GM12878 (cell line): Measurements from ENCODE around the gene AMY2B. TPM values are rescaled to one million over a fixed set of nuclear protein-coding genes. Genes with fewer than 3 reads are reported as not detected.
A peak's percentile ranks its signal among the peaks of the same experiment; 100 is the strongest.

Source experiments
- ATAC-seq: fragments of 200-7000 bp; cut with Tn5 transposase; 3 replicates; pipeline ENCODE4 v1.9.1; 2020; ENCODE audit warnings: mild to moderate bottlenecking, moderate library complexity
- BruUV-seq: library from RNA; stranded (reverse); fragments of 400-500 nt; replicated peaks from 2 replicates; lab custom pipeline; 2021; lab: Mats Ljungman, UMichigan
- CTCF ChIA-PET: fragments of 300-600 bp; sonication (Branson Sonifier 250); formaldehyde crosslinking; extraction: SDS; loops from one replicate; lab custom pipeline; 2021; ENCODE audit warnings: inconsistent platforms; lab: Yijun Ruan, JAX
- POLR2A ChIA-PET: fragments of 350-600 bp; formaldehyde crosslinking; extraction: SDS; loops from one replicate; lab custom pipeline; 2021; ENCODE audit warnings: inconsistent platforms; lab: Charles Lee
- RAD21 ChIA-PET: fragments of 300-600 bp; sonication (Branson Sonifier 250); formaldehyde crosslinking; loops from one replicate; lab custom pipeline; 2023; ENCODE audit warnings: antibody characterized with exemption; ENCODE audit not compliant: unreplicated experiment; lab: Charles Lee
- SMC1A ChIA-PET: fragments of 300-600 bp; sonication (Branson Sonifier 250); formaldehyde crosslinking; loops from one replicate; lab custom pipeline; 2023; ENCODE audit not compliant: unreplicated experiment, uncharacterized antibody; lab: Charles Lee
- DNase-seq: peaks from one replicate; pipeline ENCODE4 v3.0.0-alpha.2; 2011; ENCODE audit warnings: low read depth, low spot score
- FAIRE-seq: peaks from 3 replicates; lab custom pipeline; 2011; peaks lifted over from hg19 to GRCh38; lab: Jason Lieb, UNC
- H2AFZ ChIP-seq: 2 replicates; pipeline ENCODE4 v1.6.0; 2011; ENCODE audit warnings: low read depth, low read length, control low read depth; ENCODE audit not compliant: control insufficient read depth
- H3K27ac ChIP-seq: 2 replicates; pipeline ENCODE4 v1.5.1; 2011; ENCODE audit warnings: control low read depth; ENCODE audit not compliant: control insufficient read depth, insufficient read depth
- H3K27me3 ChIP-seq, 2 experiments: replicated peaks in 1 of 2; 2 replicates each; pipeline versions ENCODE4 v1.6.0 to v1.6.1; 2011; ENCODE audit warnings: low read length in 1 of 2; ENCODE audit not compliant: control insufficient read depth in 2 of 2, insufficient read depth in 2 of 2
- H3K36me3 ChIP-seq, 2 experiments: 2 replicates each; pipeline ENCODE4 v1.5.1; 2011; ENCODE audit warnings: low read length in 1 of 2; ENCODE audit not compliant: control insufficient read depth in 2 of 2, insufficient read depth in 2 of 2
- H3K4me1 ChIP-seq: 2 replicates; pipeline ENCODE4 v1.6.1; 2011; ENCODE audit warnings: mild to moderate bottlenecking, low read length, moderate library complexity, mixed read lengths; ENCODE audit not compliant: control insufficient read depth, insufficient read depth
- H3K4me2 ChIP-seq: 2 replicates; pipeline ENCODE4 v1.6.0; 2011; ENCODE audit warnings: control low read depth; ENCODE audit not compliant: control insufficient read depth, insufficient read depth
- H3K4me3 ChIP-seq: fragments of 200-600 bp; sonication (generic); 2 replicates; pipeline ENCODE4 v1.5.1; 2016
- H3K79me2 ChIP-seq: 2 replicates; pipeline ENCODE4 v1.6.0; 2011; ENCODE audit warnings: low read length; ENCODE audit not compliant: control insufficient read depth, insufficient read depth
- H3K9ac ChIP-seq: 2 replicates; pipeline ENCODE4 v1.8.0; 2011; ENCODE audit warnings: low read length, control low read depth, mixed read lengths; ENCODE audit not compliant: control insufficient read depth, insufficient read depth
- H3K9me3 ChIP-seq: replicated peaks from 3 replicates; pipeline ENCODE4 v1.5.1; 2011; ENCODE audit warnings: mild to moderate bottlenecking, low read length; ENCODE audit not compliant: control insufficient read depth, insufficient read depth
- H4K20me1 ChIP-seq: 2 replicates; pipeline ENCODE4 v1.6.0; 2011; ENCODE audit not compliant: control insufficient read depth, insufficient read depth
- HCFC1 ChIP-seq: fragments of 150-350 bp; IDR thresholded peaks from 2 replicates; pipeline ENCODE4 v1.6.1; 2014; ENCODE audit warnings: low read length
- JUNB ChIP-seq: IDR thresholded peaks from 2 replicates; pipeline ENCODE4 v1.6.1; 2016; ENCODE audit warnings: antibody characterized with exemption, mild to moderate bottlenecking
- PAX5 ChIP-seq: IDR thresholded peaks from 2 replicates; pipeline ENCODE4 v1.6.1; 2011; ENCODE audit warnings: low read depth, low read length, borderline replicate concordance
- REST ChIP-seq: IDR thresholded peaks from 2 replicates; pipeline ENCODE4 v1.6.1; 2012; ENCODE audit warnings: mild to moderate bottlenecking, low read depth, low read length
- RUNX3 ChIP-seq: IDR thresholded peaks from 2 replicates; pipeline ENCODE4 v1.6.1; 2012; ENCODE audit warnings: low read length, inconsistent platforms
- SREBF2 ChIP-seq: IDR thresholded peaks from 2 replicates; pipeline ENCODE4 v1.6.1; 2012; ENCODE audit warnings: mild to moderate bottlenecking, low read length
- TARDBP ChIP-seq: IDR thresholded peaks from 2 replicates; pipeline ENCODE4 v1.6.1; 2016; ENCODE audit warnings: borderline replicate concordance
- TCF3 ChIP-seq: IDR thresholded peaks from 2 replicates; pipeline ENCODE4 v1.6.1; 2012; ENCODE audit warnings: low read depth, mild to moderate bottlenecking, low read length, borderline replicate concordance; ENCODE audit not compliant: insufficient read depth
- ZNF24 ChIP-seq: fragments of 450-650 bp; IDR thresholded peaks from 2 replicates; pipeline ENCODE4 v1.6.1; 2017; ENCODE audit warnings: antibody characterized with exemption, mild to moderate bottlenecking
- ZNF592 ChIP-seq: fragments of 450-650 bp; IDR thresholded peaks from 2 replicates; pipeline ENCODE4 v1.6.1; 2017; ENCODE audit warnings: mild to moderate bottlenecking, moderate library complexity
- WGBS: methylation state at CpG from one replicate; pipeline ENCODE4 v1.1.6; 2016; ENCODE audit warnings: low lambda C conversion rate; ENCODE audit not compliant: insufficient replicate concordance, insufficient coverage; ENCODE audit errors: missing lambda C conversion rate; 5-methylcytosine and 5-hydroxymethylcytosine counted together
- in situ Hi-C: fragments of 300-500 bp; cut with MboI; formaldehyde crosslinking; loops from 9 replicates; pipeline ENCODE4 v1.14.3; 2018; ENCODE audit warnings: mixed read lengths
- intact Hi-C: fragments of 100-400 bp; cut with micrococcal nuclease; formaldehyde crosslinking; loops from one replicate; pipeline ENCODE4 v1.14.2; 2022; ENCODE audit not compliant: unreplicated experiment
- polyA plus RNA-seq, 11 experiments: library from polyadenylated mRNA; depleted of rRNA in 4 of 11; unstranded in 6 of 11; stranded (reverse) in 5 of 11; fragments of >200 nt; fragmentation: Nextera tagmentation in 4 of 11; fragmentation: Illumina TruSeq in 1 of 11; extraction: Ambion mirVana in 4 of 11; extraction: Trizol in 1 of 11; gene quantifications; 1 replicate in 1 of 11; 2 replicates in 10 of 11; pipeline versions ENCODE4 v1.2.1 to v1.2.3, GENCODE V29; 2011 to 2016; ENCODE audit warnings: inconsistent platforms in 2 of 11, missing spikeins in 2 of 11, low read depth in 1 of 11
- total RNA-seq, 4 experiments: library from RNA; depleted of rRNA in 3 of 4; stranded (reverse); fragments of >200 nt in 3 of 4; fragmentation: Illumina TruSeq in 1 of 4; extraction: Trizol in 1 of 4; gene quantifications; 2 replicates each; pipeline versions ENCODE4 v1.2.1 to v1.2.3, GENCODE V29; 2013 to 2021
- TF ChIP-seq, protein P1 (sequence below): fragments of 450-650 bp; IDR thresholded peaks from 2 replicates; pipeline ENCODE4 v1.6.1; 2017; ENCODE audit warnings: borderline replicate concordance

Gene AMY2B
- total and polyA plus RNA-seq, 10 of the 15 experiments (the other 5 are each of a cell fraction or from before 2014, with no cell fraction given): 2.1 to 9.9 (median 4.8) TPM

DNA sequence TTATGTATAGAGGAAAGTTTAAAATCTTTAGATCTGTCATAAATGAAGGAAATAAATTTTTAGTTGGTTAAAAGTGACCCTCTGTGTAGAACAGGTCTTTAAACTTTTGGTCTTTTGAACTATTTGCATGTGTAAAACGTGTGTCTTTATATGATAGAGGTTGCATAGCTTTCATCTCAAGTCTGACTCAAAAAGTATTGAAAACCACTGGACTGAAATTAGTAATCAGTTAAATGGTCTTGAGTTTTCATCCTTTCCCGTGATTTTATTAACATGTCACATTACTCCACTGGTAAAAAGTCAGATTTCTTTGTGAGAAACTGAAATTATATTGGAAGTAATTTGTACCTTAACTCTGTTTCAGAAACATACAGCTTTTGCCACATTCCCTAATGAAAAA lies 44.1 kb upstream of the AMY2B start (continued):
- TF ChIP-seq REST (no peak), ZNF592 (no peak), PAX5 (no peak), JUNB (peak; percentile 83), RUNX3 (peak; percentile 74)

DNA sequence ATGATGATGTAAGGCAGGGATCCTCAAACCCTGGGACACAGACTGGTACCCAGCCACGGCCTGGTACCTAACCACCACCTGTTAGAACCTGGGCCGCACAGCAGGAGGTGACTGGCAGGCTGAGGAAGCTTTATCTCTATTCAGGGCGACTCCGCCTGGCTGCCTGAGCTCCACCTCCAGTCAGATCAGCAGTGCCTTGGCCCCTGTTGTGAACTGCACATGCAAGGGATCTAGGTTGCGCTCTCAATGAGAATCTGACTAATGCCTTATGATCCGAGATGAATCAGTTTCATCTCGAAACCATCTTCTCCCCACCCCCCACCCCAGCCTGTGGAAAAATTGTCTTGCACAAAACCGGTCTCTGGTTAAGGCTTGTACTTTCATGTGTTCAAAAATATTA lies 41.6 kb upstream of the AMY2B start:
- ChIA-PET POLR2A (no interaction called here), RAD21 (no interaction called here), SMC1A (no interaction called here), CTCF (no interaction called here)
- Histone ChIP-seq H3K4me3 (no peak overlapping the region), H3K36me3 (peaks cover 0 to 14% of the 10 kb centered on the region in 2 experiments; a peak in 1 of 4 replicates), H3K27ac (no peak overlapping the region), H3K9me3 (no peaks in the 10 kb centered on the region; the same call in 2 of the 3 replicates), H3K4me2 (peak overlapping the region; percentile 17; the same call in 1 of the 2 replicates), H3K4me1 (no peaks in the 10 kb centered on the region; the same call in 1 of the 2 replicates), H4K20me1 (no peaks in the 10 kb centered on the region), H2AFZ (no peak overlapping the region), H3K27me3 (no peaks in the 10 kb centered on the region), H3K9ac (no peak overlapping the region), H3K79me2 (peaks cover 55% of the 10 kb centered on the region)
- intact Hi-C loops (no loop called here), in situ Hi-C loops (no loop called here)
- no peak for ATAC-seq
- 86% methylated on average over 8 of the region's 8 CpGs for WGBS
- TF ChIP-seq HCFC1: no peak
- TF ChIP-seq TCF3: no peak
- no peak for TF ChIP-seq SREBF2
- TF ChIP-seq ZNF24: no peak
- TF ChIP-seq, protein P1, sequence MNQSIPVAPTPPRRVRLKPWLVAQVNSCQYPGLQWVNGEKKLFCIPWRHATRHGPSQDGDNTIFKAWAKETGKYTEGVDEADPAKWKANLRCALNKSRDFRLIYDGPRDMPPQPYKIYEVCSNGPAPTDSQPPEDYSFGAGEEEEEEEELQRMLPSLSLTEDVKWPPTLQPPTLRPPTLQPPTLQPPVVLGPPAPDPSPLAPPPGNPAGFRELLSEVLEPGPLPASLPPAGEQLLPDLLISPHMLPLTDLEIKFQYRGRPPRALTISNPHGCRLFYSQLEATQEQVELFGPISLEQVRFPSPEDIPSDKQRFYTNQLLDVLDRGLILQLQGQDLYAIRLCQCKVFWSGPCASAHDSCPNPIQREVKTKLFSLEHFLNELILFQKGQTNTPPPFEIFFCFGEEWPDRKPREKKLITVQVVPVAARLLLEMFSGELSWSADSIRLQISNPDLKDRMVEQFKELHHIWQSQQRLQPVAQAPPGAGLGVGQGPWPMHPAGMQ: no peak
- TF ChIP-seq TARDBP: no peak
- no peak for FAIRE-seq
- DNase-seq: no peak
- BruUV-seq: no TSS peak
